Vagina (tissue), 2 donors: ENCODE results near the gene PACRG. TPM values are rescaled to one million over a fixed set of nuclear protein-coding genes. Genes with fewer than 3 reads are reported as not detected.

ENCODE experiments used
- DNase-seq, 2 donors: peaks; one replicate each; pipeline ENCODE4 v3.0.0-alpha.2; 2017; ENCODE audit errors: extremely low spot score in 2 of 2
- H3K27ac ChIP-seq: fragments of 200-600 bp; sonication (generic); one replicate; pipeline ENCODE4 v1.5.1; 2019
- H3K27me3 ChIP-seq: fragments of 200-600 bp; sonication (generic); one replicate; pipeline ENCODE4 v1.5.1; 2019
- H3K36me3 ChIP-seq, 2 donors: fragments of 200-600 bp; sonication (generic); one replicate each; pipeline ENCODE4 v1.5.1; 2017 to 2019
- H3K4me1 ChIP-seq: fragments of 200-600 bp; sonication (generic); one replicate; pipeline ENCODE4 v1.5.1; 2019
- H3K4me3 ChIP-seq, 2 donors: fragments of 200-600 bp; sonication (generic); 1 replicate in 1 of 2; 2 replicates in 1 of 2; pipeline ENCODE4 v1.5.1; 2016 to 2019
- H3K9me3 ChIP-seq: fragments of 200-600 bp; sonication (generic); one replicate; pipeline ENCODE4 v1.5.1; 2019
- POLR2A ChIP-seq, 2 donors: fragments of 450-650 bp; IDR thresholded peaks; one replicate each; pipeline ENCODE4 v1.6.1; 2017; ENCODE audit warnings: antibody characterized with exemption in 2 of 2, mild to moderate bottlenecking in 2 of 2, moderate library complexity in 2 of 2
- POLR2AphosphoS5 ChIP-seq, 2 donors: sonication (generic); formaldehyde crosslinking; IDR thresholded peaks; one replicate each; pipeline ENCODE4 v1.9.0; 2017; ENCODE audit warnings: antibody characterized with exemption in 2 of 2, mild to moderate bottlenecking in 2 of 2, low read depth in 1 of 2; ENCODE audit not compliant: insufficient read depth in 1 of 2
- intact Hi-C: fragments of 100-400 bp; cut with DNase I; formaldehyde crosslinking; loops from one replicate; pipeline ENCODE4 v1.15.1; 2023
- total RNA-seq: library from RNA; depleted of rRNA; stranded (reverse); fragments of >200 nt; gene quantifications from one replicate; pipeline ENCODE4 v1.2.3, GENCODE V29; 2016
- TF ChIP-seq, protein P1 (sequence below), 3 experiments: fragments of 450-650 bp in 2 of 3; fragments of 200-600 bp in 1 of 3; sonication (generic) in 1 of 3; IDR thresholded peaks; one replicate each; pipeline ENCODE4 v1.5.1; 2017 to 2019; ENCODE audit warnings: antibody characterized with exemption in 3 of 3, mild to moderate bottlenecking in 2 of 3, moderate library complexity in 2 of 3

PACRG gene
- total RNA-seq, 1 donor from 2014 or later, result not detected

- Histone ChIP-seq H3K27ac (no peak overlapping the region), H3K36me3 (no peaks in the 10 kb centered on the region), H3K4me1 (no peaks in the 10 kb centered on the region), H3K4me3 (no peak overlapping the region), H3K27me3 (no peaks in the 10 kb centered on the region), H3K9me3 (no peaks in the 10 kb centered on the region)
- intact Hi-C loops, result no loop called here
- DNase-seq, result no peak
- no peak for TF ChIP-seq POLR2AphosphoS5 (IDR thresholded peaks at IDR 0.05; ENCODE audit: insufficient read depth in 1 of 2, low read depth in 1 of 2)
- no peak for TF ChIP-seq POLR2A (IDR thresholded peaks at IDR 0.05)
- TF ChIP-seq, protein P1, sequence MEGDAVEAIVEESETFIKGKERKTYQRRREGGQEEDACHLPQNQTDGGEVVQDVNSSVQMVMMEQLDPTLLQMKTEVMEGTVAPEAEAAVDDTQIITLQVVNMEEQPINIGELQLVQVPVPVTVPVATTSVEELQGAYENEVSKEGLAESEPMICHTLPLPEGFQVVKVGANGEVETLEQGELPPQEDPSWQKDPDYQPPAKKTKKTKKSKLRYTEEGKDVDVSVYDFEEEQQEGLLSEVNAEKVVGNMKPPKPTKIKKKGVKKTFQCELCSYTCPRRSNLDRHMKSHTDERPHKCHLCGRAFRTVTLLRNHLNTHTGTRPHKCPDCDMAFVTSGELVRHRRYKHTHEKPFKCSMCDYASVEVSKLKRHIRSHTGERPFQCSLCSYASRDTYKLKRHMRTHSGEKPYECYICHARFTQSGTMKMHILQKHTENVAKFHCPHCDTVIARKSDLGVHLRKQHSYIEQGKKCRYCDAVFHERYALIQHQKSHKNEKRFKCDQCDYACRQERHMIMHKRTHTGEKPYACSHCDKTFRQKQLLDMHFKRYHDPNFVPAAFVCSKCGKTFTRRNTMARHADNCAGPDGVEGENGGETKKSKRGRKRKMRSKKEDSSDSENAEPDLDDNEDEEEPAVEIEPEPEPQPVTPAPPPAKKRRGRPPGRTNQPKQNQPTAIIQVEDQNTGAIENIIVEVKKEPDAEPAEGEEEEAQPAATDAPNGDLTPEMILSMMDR (IDR thresholded peaks at IDR 0.05), result no peak
Observed at GRCh38 chr6:163231356-163232014, 503.7 kb downstream of the PACRG start.

- Histone ChIP-seq H3K4me1 (no peaks in the 10 kb centered on the region), H3K27ac (no peak overlapping the region), H3K9me3 (no peaks in the 10 kb centered on the region), H3K27me3 (no peaks in the 10 kb centered on the region), H3K4me3 (no peak overlapping the region), H3K36me3 (no peaks in the 10 kb centered on the region)
- TF ChIP-seq POLR2AphosphoS5 (IDR thresholded peaks at IDR 0.05; ENCODE audit: insufficient read depth in 1 of 2, low read depth in 1 of 2) (no peak), POLR2A (IDR thresholded peaks at IDR 0.05) (no peak)
- TF ChIP-seq, protein P1 (IDR thresholded peaks at IDR 0.05), result no peak
- intact Hi-C loops, result no loop called here
- DNase-seq, result no peak
Observed at GRCh38 chr6:163232015-163232523, 504.3 kb downstream of the PACRG start.

DNA sequence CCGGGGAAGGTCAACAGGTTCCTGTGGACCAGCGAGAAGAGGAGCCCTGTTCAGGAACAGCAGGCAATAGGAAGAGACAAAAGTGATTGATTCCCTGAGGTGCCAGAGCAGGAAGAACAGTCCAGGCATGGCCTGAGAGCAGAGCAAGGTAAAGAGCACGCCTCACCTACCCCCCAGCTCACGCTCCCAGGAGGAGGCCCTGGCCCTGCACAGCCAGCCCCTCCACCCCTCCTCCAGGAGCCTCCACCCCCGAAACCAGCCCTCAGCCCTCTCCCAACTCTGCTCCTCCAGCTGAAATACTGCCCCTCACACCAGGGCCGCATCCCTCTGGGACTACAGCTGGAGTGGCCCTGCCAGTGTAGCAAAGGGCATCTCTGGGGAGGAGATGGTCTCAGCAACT, 504.9 kb downstream of the PACRG start:
- H3K27me3 ChIP-seq, result no peaks in the 10 kb centered on the region
- H3K4me1 ChIP-seq, result no peaks in the 10 kb centered on the region
- DNase-seq, result no peak
- intact Hi-C loops, result no loop called here
- no peaks in the 10 kb centered on the region for H3K36me3 ChIP-seq
- no peaks in the 10 kb centered on the region for H3K9me3 ChIP-seq
- H3K4me3 ChIP-seq, result no peak overlapping the region
- H3K27ac ChIP-seq, result no peak overlapping the region
- TF ChIP-seq POLR2A (IDR thresholded peaks at IDR 0.05), result no peak
- TF ChIP-seq, protein P1 (IDR thresholded peaks at IDR 0.05), result no peak
- no peak for TF ChIP-seq POLR2AphosphoS5 (IDR thresholded peaks at IDR 0.05; ENCODE audit: insufficient read depth in 1 of 2, low read depth in 1 of 2)

GRCh38 chr6:163237110-163237509, 509.3 kb downstream of the PACRG start:
- Histone ChIP-seq H3K27ac (no peak overlapping the region), H3K9me3 (no peaks in the 10 kb centered on the region), H3K4me1 (no peaks in the 10 kb centered on the region), H3K27me3 (no peaks in the 10 kb centered on the region), H3K4me3 (no peak overlapping the region), H3K36me3 (no peaks in the 10 kb centered on the region)
- TF ChIP-seq POLR2AphosphoS5 (IDR thresholded peaks at IDR 0.05; ENCODE audit: insufficient read depth in 1 of 2, low read depth in 1 of 2), result no peak
- no peak for TF ChIP-seq POLR2A (IDR thresholded peaks at IDR 0.05)
- TF ChIP-seq, protein P1 (IDR thresholded peaks at IDR 0.05), result no peak
- intact Hi-C loops, result no loop called here
- no peak for DNase-seq

DNA sequence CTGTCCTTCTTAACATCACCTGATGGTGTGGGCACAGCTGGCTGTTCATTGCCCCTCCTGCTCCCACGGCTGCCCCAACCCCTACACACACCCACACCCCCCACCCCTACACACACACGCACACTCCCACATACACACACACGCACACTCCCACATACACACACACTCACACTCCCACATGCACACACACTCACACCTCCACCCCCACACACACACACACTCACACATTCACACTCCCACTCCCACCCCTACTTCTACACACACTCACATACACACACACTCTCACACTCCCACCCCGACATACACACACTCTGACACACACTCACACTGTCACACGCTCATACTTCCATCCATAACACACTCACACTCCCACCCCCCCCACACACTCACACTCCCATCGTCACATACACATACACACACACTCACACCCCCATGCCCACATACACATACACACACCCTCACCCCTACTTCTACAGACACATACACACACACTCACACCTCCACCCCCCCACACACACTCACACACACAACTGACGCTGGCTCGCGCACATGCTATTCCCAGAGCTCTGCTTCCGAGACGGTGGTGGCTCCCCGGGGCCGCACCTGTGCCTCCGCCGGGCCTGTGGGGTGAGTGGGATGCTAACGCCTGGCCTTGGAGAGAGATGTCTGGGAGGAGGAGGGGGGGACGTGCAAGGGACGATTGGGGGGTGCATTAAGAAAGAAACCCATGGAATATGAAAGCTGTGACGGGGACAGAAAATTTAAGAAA, 512.0 kb downstream of the PACRG start:
- TF ChIP-seq POLR2A (IDR thresholded peaks at IDR 0.05) (no peak), POLR2AphosphoS5 (IDR thresholded peaks at IDR 0.05; ENCODE audit: insufficient read depth in 1 of 2, low read depth in 1 of 2) (no peak)
- TF ChIP-seq, protein P1 (IDR thresholded peaks at IDR 0.05), result no peak
- Histone ChIP-seq H3K9me3 (no peaks in the 10 kb centered on the region), H3K4me1 (no peaks in the 10 kb centered on the region), H3K27me3 (no peaks in the 10 kb centered on the region), H3K4me3 (no peak overlapping the region), H3K27ac (no peak overlapping the region), H3K36me3 (no peaks in the 10 kb centered on the region)
- intact Hi-C loops, result no loop called here
- DNase-seq, result no peak
